Lung (tissue), 12 donors: ENCODE measurements around the gene PTP4A2. TPM values are rescaled to one million over a fixed set of nuclear protein-coding genes. Genes with fewer than 3 reads are reported as not detected.

ENCODE experiments used
- ATAC-seq: fragments of 200-7000 bp; cut with Tn5 transposase; one replicate; pipeline ENCODE4 v1.9.1; 2020; ENCODE audit warnings: moderate number of reproducible peaks; ENCODE audit not compliant: insufficient read depth, low FRiP score
- DNase-seq, 3 donors: peaks; one replicate each; pipeline ENCODE4 v3.0.0-alpha.2; 2013 to 2017
- H3K27ac ChIP-seq, 2 donors: one replicate each; pipeline ENCODE4 v1.5.1; 2013; ENCODE audit warnings: mild to moderate bottlenecking in 2 of 2, moderate library complexity in 2 of 2, control low read depth in 1 of 2, inconsistent platforms in 1 of 2, low read depth in 1 of 2, low read length in 1 of 2
- H3K27me3 ChIP-seq, 3 donors: one replicate each; pipeline ENCODE4 v1.5.1; 2013; ENCODE audit warnings: low read length in 2 of 3; ENCODE audit not compliant: control insufficient read depth in 3 of 3, insufficient read depth in 3 of 3
- H3K36me3 ChIP-seq, 4 donors: one replicate each; pipeline ENCODE4 v1.5.1; 2013; ENCODE audit warnings: low read length in 4 of 4, mild to moderate bottlenecking in 1 of 4, moderate library complexity in 1 of 4; ENCODE audit not compliant: control insufficient read depth in 4 of 4, insufficient read depth in 4 of 4
- H3K4me1 ChIP-seq, 5 donors: one replicate each; pipeline ENCODE4 v1.5.1; 2013; ENCODE audit warnings: low read length in 5 of 5, mild to moderate bottlenecking in 2 of 5, moderate library complexity in 1 of 5; ENCODE audit not compliant: control insufficient read depth in 5 of 5, insufficient read depth in 5 of 5
- H3K4me3 ChIP-seq: one replicate; pipeline ENCODE4 v1.5.1; 2013; ENCODE audit warnings: mild to moderate bottlenecking, control low read depth, moderate library complexity
- H3K9ac ChIP-seq, 2 donors: one replicate each; pipeline ENCODE4 v1.5.1; 2013; ENCODE audit warnings: low read length in 2 of 2, control low read depth in 1 of 2; ENCODE audit not compliant: insufficient read depth in 1 of 2
- H3K9me3 ChIP-seq, 4 donors: one replicate each; pipeline ENCODE4 v1.5.1; 2013; ENCODE audit warnings: low read length in 3 of 4, mild to moderate bottlenecking in 1 of 4, moderate library complexity in 1 of 4; ENCODE audit not compliant: control insufficient read depth in 4 of 4, insufficient read depth in 3 of 4
- CTCF ChIP-seq: IDR thresholded peaks from 2 replicates; pipeline ENCODE4 v1.5.1; 2012; ENCODE audit warnings: mild to moderate bottlenecking; ENCODE audit errors: control extremely low read depth, extremely low read depth
- WGBS, 2 donors: extraction: QIAGEN DNeasy Blood & Tissue Kit; methylation state at CpG; one replicate each; pipeline ENCODE4 v1.1.7; 2013; 5-methylcytosine and 5-hydroxymethylcytosine counted together
- polyA plus RNA-seq, 2 donors: library from polyadenylated mRNA; stranded (reverse); fragments of 200-250 nt; gene quantifications; one replicate each; pipeline ENCODE4 v1.2.1, GENCODE V29; 2013
- total RNA-seq, 2 donors: library from RNA; depleted of rRNA in 1 of 2; stranded (reverse); fragments of >200 nt in 1 of 2; gene quantifications; one replicate each; pipeline ENCODE4 v1.2.1, GENCODE V29; 2014 to 2021
- donor health status: control.
- donor health status: control.
- donor health status: Bipolar disorder and iron deficiency.
- donor health status: healthy.
- donor health status: DM: yes; HTN: yes; CAD: no.

The PTP4A2 gene
- total and polyA plus RNA-seq, 4 donors: 90.4 to 274 (median 163) TPM

GRCh38 chr1:31875636-31876236, 62.4 kb downstream of the PTP4A2 start:
- Histone ChIP-seq H3K27me3 (no peaks in the 10 kb centered on the region), H3K9ac (no peak overlapping the region), H3K27ac (no peak overlapping the region), H3K4me3 (no peak overlapping the region), H3K4me1 (no peaks in the 10 kb centered on the region), H3K9me3 (no peaks in the 10 kb centered on the region), H3K36me3 (no peaks in the 10 kb centered on the region)
- no peak for ATAC-seq
- DNase-seq: no peak
- 90 to 95% methylated on average over 11 of the region's 11 CpGs for WGBS, 2 donors
- no peak for TF ChIP-seq CTCF

- Histone ChIP-seq H3K27me3 (no peaks in the 10 kb centered on the region), H3K4me1 (no peaks in the 10 kb centered on the region), H3K36me3 (no peaks in the 10 kb centered on the region), H3K9me3 (no peaks in the 10 kb centered on the region), H3K4me3 (no peak overlapping the region), H3K9ac (no peak overlapping the region), H3K27ac (no peak overlapping the region)
- no peak for DNase-seq
- WGBS, 2 donors: 85 to 91% methylated on average over 3 of the region's 3 CpGs
- no peak for TF ChIP-seq CTCF
- no peak for ATAC-seq
These were observed 63.2 kb downstream of the PTP4A2 start for GRCh38 chr1:31874942-31875341.

GRCh38 chr1:31872658-31873636, 65.2 kb downstream of the PTP4A2 start:
- no peak overlapping the region for H3K9ac ChIP-seq
- no peaks in the 10 kb centered on the region for H3K36me3 ChIP-seq
- TF ChIP-seq CTCF: no peak
- H3K9me3 ChIP-seq: no peaks in the 10 kb centered on the region
- no peak overlapping the region for H3K27ac ChIP-seq
- ATAC-seq (no peak), DNase-seq (no peak)
- WGBS, 2 donors: 61 to 74% methylated on average over 7 of the region's 7 CpGs
- no peaks in the 10 kb centered on the region for H3K27me3 ChIP-seq
- H3K4me3 ChIP-seq: no peak overlapping the region
- H3K4me1 ChIP-seq: no peaks in the 10 kb centered on the region
